Measurements from ENCODE around the gene CRLF2.
"Not testable (repeated sequence)": the region's sequence is repeated elsewhere in the genome, so short reads cannot be mapped to it uniquely, and the experiment has no call there.

CRLF2 gene

DNA sequence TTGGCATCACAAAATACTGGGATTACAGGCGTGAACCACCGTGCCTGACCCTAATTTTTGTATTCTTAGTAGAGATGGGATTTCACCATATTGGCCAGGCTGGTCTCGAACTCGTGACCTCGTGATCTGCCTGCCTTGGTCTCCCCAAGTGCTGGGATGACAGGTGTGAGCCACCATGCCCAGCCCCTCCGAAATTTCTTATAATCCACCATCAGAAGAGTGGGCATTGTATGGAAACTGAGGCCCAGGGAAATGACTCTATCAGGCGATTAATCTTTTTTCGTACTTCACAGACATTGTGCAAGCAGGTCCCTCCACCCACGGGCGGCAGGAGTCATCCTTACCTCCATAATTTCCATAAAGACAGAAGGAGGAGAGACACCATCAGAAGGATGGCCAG, 16.0 kb downstream of the CRLF2 start:
- H3K36me3 ChIP-seq (replicated peaks): no peaks in the 10 kb centered on the region
- DNase-seq (ENCODE audit: low spot score in 2 of 2): no peak
- no peaks in the 10 kb centered on the region for H3K27me3 ChIP-seq (ENCODE audit: low read depth)
- no peak overlapping the region for H3K4me3 ChIP-seq
- no peaks in the 10 kb centered on the region for H3K9me3 ChIP-seq
- in situ Hi-C loops (cut with MboI; ENCODE audit: low sequenced_read_pairs): no loop called here
- no peaks in the 10 kb centered on the region for H3K4me1 ChIP-seq

DNA sequence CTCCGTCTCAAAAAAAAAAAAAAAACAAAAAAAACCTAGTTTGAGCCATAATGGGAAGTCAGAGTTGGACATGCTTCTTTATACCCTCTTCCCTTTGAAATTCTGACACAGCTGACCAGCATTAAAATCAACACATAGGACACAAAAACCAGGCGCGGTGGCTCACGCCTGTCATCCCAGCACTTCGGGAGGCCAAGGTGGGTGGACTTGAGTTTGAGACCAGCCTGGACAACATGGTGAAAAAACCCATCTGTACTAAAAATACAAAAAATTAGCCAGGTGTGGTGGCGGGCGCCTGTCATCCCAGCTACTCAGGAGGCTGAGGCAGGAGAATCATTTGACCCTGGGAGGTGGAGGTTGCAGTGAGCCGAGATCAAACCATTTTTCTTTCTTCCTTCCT, 20.3 kb downstream of the CRLF2 start:
- in situ Hi-C loops (cut with MboI; ENCODE audit: low sequenced_read_pairs); H3K27me3 ChIP-seq (ENCODE audit: low read depth): not testable (repeated sequence)

GRCh38 chrX:1190596-1191145, 21.8 kb downstream of the CRLF2 start:
- Histone ChIP-seq H3K9me3 (no peaks in the 10 kb centered on the region), H3K27me3 (ENCODE audit: low read depth) (no peaks in the 10 kb centered on the region)
- in situ Hi-C loops (cut with MboI; ENCODE audit: low sequenced_read_pairs): no loop called here

More for the DNA sequence above, 20.3 kb downstream of the CRLF2 start:
- DNase-seq (ENCODE audit: low spot score in 2 of 2); H3K9me3 ChIP-seq; H3K4me1 ChIP-seq; H3K4me3 ChIP-seq; H3K36me3 ChIP-seq (replicated peaks): not testable (repeated sequence)

GRCh38 chrX:1185561-1185960, 26.9 kb downstream of the CRLF2 start:
- Histone ChIP-seq H3K9me3 (no peaks in the 10 kb centered on the region), H3K36me3 (replicated peaks) (no peaks in the 10 kb centered on the region)
- no peak for DNase-seq (ENCODE audit: low spot score in 2 of 2)

More at GRCh38 chrX:1190596-1191145, 21.8 kb downstream of the CRLF2 start:
- no peak overlapping the region for H3K4me3 ChIP-seq
- no peaks in the 10 kb centered on the region for H3K4me1 ChIP-seq
- no peaks in the 10 kb centered on the region for H3K36me3 ChIP-seq (replicated peaks)
- DNase-seq (ENCODE audit: low spot score in 2 of 2): no peak

GRCh38 chrX:1182211-1182610, 30.2 kb downstream of the CRLF2 start:
- no peaks in the 10 kb centered on the region for H3K9me3 ChIP-seq
- H3K36me3 ChIP-seq (replicated peaks): no peaks in the 10 kb centered on the region
- H3K4me1 ChIP-seq: no peaks in the 10 kb centered on the region
- in situ Hi-C loops (cut with MboI; ENCODE audit: low sequenced_read_pairs): no loop called here
- no peaks in the 10 kb centered on the region for H3K27me3 ChIP-seq (ENCODE audit: low read depth)
- DNase-seq (ENCODE audit: low spot score in 2 of 2): no peak
- no peak overlapping the region for H3K4me3 ChIP-seq

More at GRCh38 chrX:1185561-1185960, 26.9 kb downstream of the CRLF2 start:
- in situ Hi-C loops (cut with MboI; ENCODE audit: low sequenced_read_pairs): no loop called here
- no peaks in the 10 kb centered on the region for H3K27me3 ChIP-seq (ENCODE audit: low read depth)
- no peak overlapping the region for H3K4me3 ChIP-seq
- H3K4me1 ChIP-seq: no peaks in the 10 kb centered on the region

DNA sequence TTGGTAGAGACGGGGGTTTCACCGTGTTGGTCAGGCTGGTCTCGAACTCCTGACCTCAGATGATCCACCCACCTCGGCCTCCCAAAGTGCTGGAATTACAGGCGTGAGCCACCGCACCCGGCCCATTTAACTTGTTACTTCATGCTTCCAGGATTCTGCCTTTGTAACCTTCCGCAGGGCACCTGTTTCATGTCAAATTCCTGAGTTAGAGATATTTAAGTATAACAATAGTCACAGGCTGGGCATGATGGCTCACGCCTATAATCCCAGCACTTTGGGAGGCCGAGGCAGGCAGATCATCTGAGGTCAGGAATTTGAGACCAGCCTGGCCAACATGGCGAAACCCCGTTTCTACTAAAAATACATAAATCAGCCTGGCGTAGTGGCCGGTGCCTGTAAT, 30.8 kb downstream of the CRLF2 start:
- H3K4me3 ChIP-seq; in situ Hi-C loops (cut with MboI; ENCODE audit: low sequenced_read_pairs); H3K4me1 ChIP-seq; H3K36me3 ChIP-seq (replicated peaks); H3K9me3 ChIP-seq; H3K27me3 ChIP-seq (ENCODE audit: low read depth); DNase-seq (ENCODE audit: low spot score in 2 of 2): not testable (repeated sequence)

- no peaks in the 10 kb centered on the region for H3K9me3 ChIP-seq
- no peaks in the 10 kb centered on the region for H3K4me1 ChIP-seq
- no peaks in the 10 kb centered on the region for H3K27me3 ChIP-seq (ENCODE audit: low read depth)
- DNase-seq (ENCODE audit: low spot score in 2 of 2): no peak
- H3K36me3 ChIP-seq (replicated peaks): no peaks in the 10 kb centered on the region
- H3K4me3 ChIP-seq: no peak overlapping the region
- in situ Hi-C loops (cut with MboI; ENCODE audit: low sequenced_read_pairs): no loop called here
Observed at GRCh38 chrX:1181170-1181569, 31.3 kb downstream of the CRLF2 start.

DNA sequence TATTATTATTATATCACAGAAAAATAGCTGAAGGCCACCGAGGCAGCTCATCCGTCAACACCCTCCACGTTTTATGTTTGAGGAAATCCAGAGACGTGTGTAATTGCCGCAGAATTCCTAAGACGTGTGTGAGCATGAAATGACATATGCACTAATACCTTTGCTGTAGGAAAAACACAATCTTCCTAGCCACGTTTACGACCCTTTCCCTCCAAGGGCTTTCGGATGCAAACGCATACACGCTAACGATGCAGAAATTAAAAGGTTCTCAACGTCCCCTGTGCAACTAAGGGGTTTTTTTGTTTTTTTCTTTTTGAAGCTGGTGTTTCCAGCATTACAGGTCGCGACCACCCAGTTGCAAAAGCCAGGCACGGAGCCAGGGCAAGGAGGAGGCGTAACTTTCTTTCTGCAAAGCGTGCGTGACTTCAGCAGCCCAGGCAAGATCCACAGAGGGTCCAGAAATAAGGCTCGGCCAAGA, 33.8 kb downstream of the CRLF2 start:
- DNase-seq (ENCODE audit: low spot score in 2 of 2): peak in 1 of 2 experiments; percentile 11
- no peaks in the 10 kb centered on the region for H3K4me1 ChIP-seq
- no peaks in the 10 kb centered on the region for H3K9me3 ChIP-seq
- no peaks in the 10 kb centered on the region for H3K27me3 ChIP-seq (ENCODE audit: low read depth)
- in situ Hi-C loops (cut with MboI; ENCODE audit: low sequenced_read_pairs): no loop called here
- H3K36me3 ChIP-seq (replicated peaks): no peaks in the 10 kb centered on the region
- no peak overlapping the region for H3K4me3 ChIP-seq

GRCh38 chrX:1176531-1177320, 35.7 kb downstream of the CRLF2 start:
- H3K4me1 ChIP-seq; in situ Hi-C loops (cut with MboI; ENCODE audit: low sequenced_read_pairs); H3K27me3 ChIP-seq (ENCODE audit: low read depth); H3K4me3 ChIP-seq; DNase-seq (ENCODE audit: low spot score in 2 of 2); H3K36me3 ChIP-seq (replicated peaks); H3K9me3 ChIP-seq: not testable (repeated sequence)

GRCh38 chrX:1174609-1175545, 37.6 kb downstream of the CRLF2 start:
- DNase-seq (ENCODE audit: low spot score in 2 of 2); in situ Hi-C loops (cut with MboI; ENCODE audit: low sequenced_read_pairs); H3K36me3 ChIP-seq (replicated peaks); H3K27me3 ChIP-seq (ENCODE audit: low read depth); H3K9me3 ChIP-seq; H3K4me3 ChIP-seq; H3K4me1 ChIP-seq: not testable (repeated sequence)

- H3K9me3 ChIP-seq; H3K4me1 ChIP-seq; in situ Hi-C loops (cut with MboI; ENCODE audit: low sequenced_read_pairs); H3K36me3 ChIP-seq (replicated peaks); H3K4me3 ChIP-seq; DNase-seq (ENCODE audit: low spot score in 2 of 2); H3K27me3 ChIP-seq (ENCODE audit: low read depth): not testable (repeated sequence)
Observed at GRCh38 chrX:1173435-1173834, 39.0 kb downstream of the CRLF2 start.

- DNase-seq (ENCODE audit: low spot score in 2 of 2): no peak
- no peaks in the 10 kb centered on the region for H3K36me3 ChIP-seq (replicated peaks)
- no peaks in the 10 kb centered on the region for H3K4me1 ChIP-seq
- no peaks in the 10 kb centered on the region; the same call in none of the 2 replicates for H3K9me3 ChIP-seq
- H3K27me3 ChIP-seq (ENCODE audit: low read depth): no peaks in the 10 kb centered on the region
- no peak overlapping the region for H3K4me3 ChIP-seq
- in situ Hi-C loops (cut with MboI; ENCODE audit: low sequenced_read_pairs): no loop called here
Observed at GRCh38 chrX:1172496-1172895, 40.0 kb downstream of the CRLF2 start.

- H3K4me3 ChIP-seq; H3K27me3 ChIP-seq (ENCODE audit: low read depth); DNase-seq (ENCODE audit: low spot score in 2 of 2); H3K36me3 ChIP-seq (replicated peaks); in situ Hi-C loops (cut with MboI; ENCODE audit: low sequenced_read_pairs); H3K9me3 ChIP-seq; H3K4me1 ChIP-seq: not testable (repeated sequence)
Observed at GRCh38 chrX:1171915-1172314, 40.5 kb downstream of the CRLF2 start.

- no peak for DNase-seq (ENCODE audit: low spot score in 2 of 2)
- Histone ChIP-seq H3K9me3 (no peaks in the 10 kb centered on the region; the same call in none of the 2 replicates), H3K4me3 (no peak overlapping the region), H3K36me3 (replicated peaks) (no peaks in the 10 kb centered on the region), H3K27me3 (ENCODE audit: low read depth) (no peaks in the 10 kb centered on the region), H3K4me1 (no peaks in the 10 kb centered on the region)
- in situ Hi-C loops (cut with MboI; ENCODE audit: low sequenced_read_pairs): no loop called here
Observed at GRCh38 chrX:1170243-1170642, 42.2 kb downstream of the CRLF2 start.
